ENCODE data around the gene SIRT7.
"Not testable (repeated sequence)": the region's sequence is repeated elsewhere in the genome, so short reads cannot be mapped to it uniquely, and the experiment has no call there.

The SIRT7 gene

DNA sequence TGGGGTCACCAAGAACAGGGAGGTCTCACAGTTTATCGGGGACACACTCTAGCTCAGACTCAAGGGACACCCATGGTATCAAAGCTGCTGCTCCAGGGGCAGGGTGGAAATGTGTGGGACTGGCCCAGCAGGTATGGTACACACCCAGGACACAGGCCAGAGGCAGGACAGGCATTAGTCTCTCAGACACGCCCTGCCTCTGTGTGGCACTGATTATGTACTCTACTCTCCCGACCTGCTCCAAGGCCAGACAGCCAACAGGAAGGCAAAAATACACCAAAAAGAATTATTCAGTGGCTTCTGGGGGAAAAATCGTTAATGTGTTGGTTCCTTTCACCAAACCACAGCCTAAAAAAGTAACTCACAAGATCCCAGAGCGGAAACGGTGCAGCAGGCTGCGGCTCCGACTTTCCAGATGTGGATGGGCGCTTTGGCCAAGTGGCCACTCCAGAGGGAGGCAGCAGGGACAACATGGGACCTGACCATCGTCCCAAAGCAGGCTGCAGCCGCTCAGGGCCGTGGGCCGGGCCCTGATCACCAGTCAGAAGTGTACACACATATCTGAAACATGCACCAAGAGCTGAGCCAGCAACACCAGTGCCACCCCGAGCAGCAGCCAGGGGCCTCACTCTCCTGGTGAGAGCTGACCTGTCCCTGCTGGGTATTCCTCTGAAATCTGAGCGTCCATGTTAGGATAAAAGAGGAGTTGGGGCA lies 1.0 kb upstream of the SIRT7 start:
- no peak for DNase-seq

DNA sequence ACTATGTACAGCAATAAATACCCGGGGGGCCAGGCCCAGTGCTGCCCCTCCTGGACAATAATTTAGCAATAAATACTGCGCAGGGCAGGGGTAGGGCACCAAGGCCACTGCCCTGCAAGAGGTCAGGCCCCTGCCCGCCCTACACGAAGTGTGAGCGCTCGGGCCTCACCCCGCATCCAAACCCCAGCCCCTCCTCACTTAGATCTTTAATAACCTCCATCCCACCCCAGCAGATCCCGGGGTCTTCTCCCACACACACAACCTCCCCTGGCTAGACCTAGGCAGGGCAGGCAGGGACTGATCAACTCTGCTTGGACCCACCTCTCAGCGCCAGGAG lies 325 bp upstream of the SIRT7 start:
- DNase-seq, result not testable (repeated sequence)

GRCh38 chr17:81916234-81917001 lies 1.6 kb downstream of the SIRT7 start:
- no peak for DNase-seq

DNA sequence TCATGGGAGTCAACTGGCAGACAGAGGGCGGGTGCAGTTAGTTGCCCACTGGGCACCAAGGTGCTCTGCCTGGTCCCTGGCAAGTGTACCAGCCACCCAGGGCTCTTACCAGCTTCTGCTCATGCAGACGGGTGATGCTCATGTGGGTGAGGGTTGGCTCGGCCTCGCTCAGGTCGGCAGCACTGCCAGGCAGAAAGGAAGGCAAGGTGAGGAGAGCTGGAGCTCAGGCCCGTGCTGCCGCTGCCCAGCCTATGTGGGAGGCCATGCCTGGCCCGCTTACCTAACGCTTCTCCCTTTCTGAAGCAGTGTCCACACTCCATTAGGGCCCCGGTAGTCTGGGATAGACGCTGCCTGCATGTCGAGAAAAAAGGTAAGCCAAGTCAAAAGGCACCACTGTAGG lies 2.6 kb downstream of the SIRT7 start:
- DNase-seq, result no peak

- DNase-seq, result no peak
These were observed 3.7 kb downstream of the SIRT7 start for GRCh38 chr17:81914103-81914850.

DNA sequence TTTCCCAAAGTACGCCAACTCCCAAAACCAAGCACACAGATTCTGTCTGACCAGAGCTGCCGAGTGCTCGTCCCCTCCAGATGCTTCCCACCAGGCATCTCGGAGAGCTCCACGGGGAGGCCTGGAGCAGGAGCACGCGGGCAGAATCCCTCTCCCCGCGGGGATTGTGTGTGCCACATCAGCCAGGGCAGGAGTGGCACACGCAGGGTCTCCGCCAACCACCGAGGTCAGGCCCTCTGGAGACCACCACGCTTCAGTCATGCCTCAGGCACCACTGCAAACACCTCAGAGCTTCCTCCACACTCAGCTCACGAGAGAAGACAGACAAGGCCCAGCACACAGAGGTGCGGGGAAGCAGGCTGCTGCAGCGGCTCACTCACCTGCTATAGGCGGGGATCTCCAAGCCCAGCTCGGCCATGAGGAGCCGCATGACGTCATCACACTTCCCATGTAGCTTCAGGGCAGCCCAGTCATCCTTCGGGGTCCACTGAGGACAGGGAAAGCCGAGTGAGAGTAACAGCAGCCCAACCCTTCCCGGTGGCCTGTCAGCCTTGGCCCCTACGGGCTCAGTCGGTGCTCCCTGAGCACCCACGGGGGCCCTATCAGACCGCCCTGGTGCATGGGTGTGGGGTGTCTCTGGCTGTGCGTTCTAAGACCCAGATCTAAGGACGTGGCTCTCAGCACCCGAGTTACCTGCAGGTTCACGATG lies 4.4 kb downstream of the SIRT7 start:
- DNase-seq, result no peak

DNA sequence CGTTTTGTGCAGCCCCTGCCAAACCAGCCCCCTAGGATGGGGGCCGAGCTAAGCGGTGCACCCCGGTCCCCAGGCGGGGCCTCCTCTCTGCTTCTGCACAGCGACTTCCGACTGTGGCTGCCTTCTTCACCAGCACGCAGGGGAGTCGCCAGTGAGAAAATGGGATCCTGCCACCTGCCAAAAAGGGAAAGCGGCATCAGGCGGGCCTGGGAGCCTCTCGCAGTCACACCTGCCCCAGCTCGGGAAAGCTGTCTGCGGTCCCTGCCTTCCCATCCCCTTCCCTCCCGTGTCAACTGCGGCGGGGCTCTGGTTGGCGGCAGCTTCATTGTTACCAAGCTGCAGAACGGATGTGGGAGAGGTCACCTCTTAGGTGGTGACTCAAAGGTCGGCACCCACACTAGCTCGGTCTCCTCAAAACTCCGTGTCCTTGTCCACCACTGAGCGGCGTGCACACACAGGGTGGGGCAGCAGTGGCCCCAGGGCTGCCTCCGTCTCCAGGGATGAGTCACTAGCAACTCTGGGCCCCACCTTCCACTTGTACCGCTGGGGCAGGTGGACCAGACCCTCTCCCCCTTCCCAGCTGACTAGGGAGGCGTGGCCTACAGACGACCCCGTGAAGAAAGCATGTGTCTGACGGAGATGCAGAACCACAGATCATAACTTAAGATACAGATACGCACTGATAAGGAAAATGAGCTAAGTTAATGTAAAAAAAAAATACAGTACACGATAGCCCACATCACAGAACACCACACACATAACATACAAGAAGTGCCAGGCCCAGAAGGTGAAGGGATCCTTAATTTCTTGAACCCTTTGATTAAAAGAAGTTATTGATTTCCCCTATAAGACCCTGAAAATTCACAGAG lies 5.3 kb downstream of the SIRT7 start:
- no peak for DNase-seq

DNA sequence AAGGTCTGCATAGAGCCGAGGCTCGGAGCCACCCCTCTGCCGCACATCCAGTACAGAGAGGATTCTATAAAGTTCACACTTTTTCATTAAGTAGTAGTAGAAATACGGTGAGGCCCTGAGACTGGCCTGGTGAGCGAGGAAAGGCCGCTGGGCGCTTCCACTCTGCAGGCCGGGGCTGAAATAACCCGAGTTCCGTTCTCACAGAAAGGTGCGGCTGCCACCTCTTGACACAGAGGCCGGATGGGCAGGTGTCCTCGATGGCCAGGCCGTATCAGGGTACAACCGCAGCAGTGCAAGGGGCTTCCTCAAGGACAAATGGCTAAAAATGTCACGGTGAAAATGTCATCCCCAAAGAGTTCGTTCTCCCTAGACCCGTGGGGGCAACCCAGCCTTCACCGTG lies 6.0 kb downstream of the SIRT7 start:
- no peak for DNase-seq

DNA sequence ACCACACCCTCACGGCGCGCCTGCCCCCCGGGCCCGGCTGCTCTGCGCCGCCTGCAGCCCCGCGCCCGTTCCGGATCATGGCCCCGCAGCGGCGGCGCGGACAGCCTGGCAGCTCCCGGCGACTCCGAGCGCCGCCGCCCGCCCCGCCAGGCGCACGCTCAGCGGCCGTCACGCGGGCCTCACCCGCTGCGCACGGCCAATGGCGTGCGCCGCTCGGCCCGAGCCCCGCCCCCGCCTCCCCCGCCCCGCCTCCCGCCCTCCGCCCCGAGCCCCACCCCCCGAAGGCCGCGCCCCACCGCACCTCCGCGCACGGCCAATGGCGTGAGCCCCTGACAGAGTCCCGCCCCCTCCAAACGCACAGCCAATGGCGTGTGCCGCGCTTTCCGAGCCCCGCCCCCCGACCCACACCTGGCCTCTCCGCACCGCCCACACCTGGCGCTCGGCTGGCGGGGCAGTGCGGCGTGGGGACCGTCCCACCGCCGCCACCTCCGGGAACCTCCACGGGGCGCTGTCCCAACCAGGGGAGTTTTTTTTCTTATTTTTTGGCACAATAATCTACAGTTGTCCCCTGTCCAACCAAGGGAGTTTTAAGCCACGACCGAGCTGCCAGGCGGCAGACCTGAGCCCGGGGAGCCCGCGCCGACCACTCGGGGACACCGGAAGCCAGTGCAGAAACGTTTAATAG lies 6.6 kb downstream of the SIRT7 start, which contains the start of gene PCYT2:
Gene PCYT2 (minus strand): TSS at position 123 of the 685 bp plus-strand sequence. CDS start 44 bp downstream, at position 79.
- DNase-seq, result peak; percentile 85

- DNase-seq, result no peak
These were observed 7.1 kb downstream of the SIRT7 start for GRCh38 chr17:81910840-81911276.

GRCh38 chr17:81909966-81910839 lies 7.8 kb downstream of the SIRT7 start:
- DNase-seq, result no peak

GRCh38 chr17:81909231-81909630 lies 8.7 kb downstream of the SIRT7 start:
- DNase-seq, result no peak

- no peak for DNase-seq
These were observed 9.2 kb downstream of the SIRT7 start for GRCh38 chr17:81908793-81909192.

- no peak for DNase-seq
These were observed 10.5 kb downstream of the SIRT7 start for GRCh38 chr17:81907219-81908145.

DNA sequence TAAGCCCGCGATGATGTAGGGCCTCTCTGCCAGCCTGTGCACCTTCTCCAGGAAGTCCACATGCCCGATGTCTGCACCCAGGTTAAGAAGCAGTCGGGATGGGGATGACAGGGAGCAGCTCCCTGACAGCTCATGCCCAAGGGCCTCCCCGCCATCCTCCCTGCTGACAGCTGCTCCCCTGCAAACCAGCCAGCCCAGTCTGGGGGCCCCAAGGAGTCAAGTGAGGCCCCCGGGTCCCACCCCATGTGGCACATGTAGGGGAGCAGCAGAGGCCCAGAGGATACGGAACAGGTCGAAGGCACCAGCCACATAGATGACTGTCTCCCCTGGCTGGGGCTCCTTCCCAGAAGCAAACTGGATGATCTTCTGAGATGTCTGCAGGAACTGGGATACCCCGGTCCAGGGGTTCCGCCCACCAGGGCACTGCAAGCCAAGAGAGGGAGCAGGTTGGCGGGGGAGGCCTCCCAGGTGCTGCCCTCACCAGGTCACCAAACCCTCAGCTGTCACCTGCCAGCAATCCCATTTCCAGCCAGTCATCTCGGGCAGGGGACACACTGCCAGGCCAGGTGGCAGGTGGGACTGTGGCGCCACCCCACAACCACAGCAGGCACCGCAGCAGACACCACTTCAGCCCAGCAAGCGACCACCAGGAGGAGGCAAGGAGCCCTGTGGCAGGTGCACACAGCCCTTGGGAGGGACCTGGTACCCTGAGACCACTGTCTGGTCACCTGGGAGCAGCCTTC lies 11.3 kb downstream of the SIRT7 start:
- no peak for DNase-seq

- DNase-seq, result no peak
These were observed 12.0 kb downstream of the SIRT7 start for GRCh38 chr17:81905993-81906392.

DNA sequence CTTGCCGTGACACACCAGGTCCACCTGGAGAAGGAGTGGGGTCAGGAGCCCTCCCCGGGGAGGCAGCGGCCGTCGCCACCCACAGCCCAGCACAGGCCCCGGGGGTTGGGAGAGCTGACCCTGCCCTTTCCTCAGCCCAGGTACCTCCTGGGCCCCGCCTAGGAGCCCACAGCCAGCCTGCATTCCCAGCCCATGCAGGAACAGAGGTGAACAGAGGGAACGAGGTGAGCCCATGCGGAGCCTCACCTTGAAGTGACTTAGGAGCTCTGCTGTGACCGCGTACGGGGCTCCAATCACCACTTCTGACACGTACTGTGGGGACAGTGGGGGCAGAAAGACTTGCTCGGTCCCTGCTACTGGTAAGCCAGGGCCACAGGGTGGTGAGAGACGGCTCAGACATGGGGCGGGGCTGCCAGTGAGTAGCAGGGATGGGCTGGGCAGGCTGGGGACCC lies 12.5 kb downstream of the SIRT7 start:
- no peak for DNase-seq
